Sciatic nerve (tissue), 2 donors: Measurements from ENCODE around the gene GMNC. TPM values are rescaled to one million over a fixed set of nuclear protein-coding genes. Genes with fewer than 3 reads are reported as not detected.

ENCODE experiments used
- ATAC-seq: fragments of 200-7000 bp; cut with Tn5 transposase; one replicate; pipeline ENCODE4 v1.9.1; 2020; ENCODE audit warnings: mild to moderate bottlenecking, moderate library complexity
- DNase-seq: peaks from one replicate; pipeline ENCODE4 v3.0.0-alpha.2; 2020; ENCODE audit warnings: low spot score
- intact Hi-C: fragments of 100-400 bp; cut with DNase I; formaldehyde crosslinking; loops from one replicate; pipeline ENCODE4 v1.14.2; 2022
- total RNA-seq: library from RNA; stranded (reverse); fragmentation: NEBNext Ultra II Directional; extraction: Animal tissue kit (Norgen Biotek cat#: 25700); gene quantifications from one replicate; pipeline ENCODE4 v1.2.1, GENCODE V29; 2021
- donor health status: DM: no; HTN: no; CAD: no.
- donor health status: DM: no; HTN: no; CAD: no.

Gene GMNC
- total RNA-seq, 1 donor from 2014 or later: not detected

GRCh38 chr3:190855151-190855550 lies 7.3 kb downstream of the GMNC start:
- DNase-seq (no peak), ATAC-seq (no peak)
- intact Hi-C loops: no loop called here

GRCh38 chr3:190854062-190854461 lies 8.4 kb downstream of the GMNC start:
- DNase-seq: no peak
- intact Hi-C loops: no loop called here
- no peak for ATAC-seq

- intact Hi-C loops: no loop called here
- ATAC-seq (no peak), DNase-seq (no peak)
These were observed 9.0 kb downstream of the GMNC start for GRCh38 chr3:190853464-190853863.

GRCh38 chr3:190849607-190850006 lies 12.9 kb downstream of the GMNC start:
- ATAC-seq (no peak), DNase-seq (no peak)
- intact Hi-C loops: no loop called here

GRCh38 chr3:190848870-190849269 lies 13.6 kb downstream of the GMNC start:
- intact Hi-C loops: no loop called here
- no peak for DNase-seq
- no peak for ATAC-seq

- no peak for ATAC-seq
- intact Hi-C loops: no loop called here
- no peak for DNase-seq
These were observed 15.1 kb downstream of the GMNC start for GRCh38 chr3:190847436-190847835.

GRCh38 chr3:190840146-190840545 lies 22.3 kb downstream of the GMNC start:
- no peak for ATAC-seq
- intact Hi-C loops: no loop called here

GRCh38 chr3:190831225-190831624 lies 31.3 kb downstream of the GMNC start:
- intact Hi-C loops: loop anchor here (5.0 kb wide), 1 partner anchor 1534 kb away; no protein-coding TSS in a partner anchor
- ATAC-seq (no peak), DNase-seq (no peak)

More at GRCh38 chr3:190840146-190840545, 22.3 kb downstream of the GMNC start:
- DNase-seq: no peak

- DNase-seq (no peak), ATAC-seq (no peak)
- intact Hi-C loops: loop anchor here (5.0 kb wide), 1 partner anchor 1533 kb away; no protein-coding TSS in a partner anchor
These were observed 32.5 kb downstream of the GMNC start for GRCh38 chr3:190830031-190830430.

- no peak for DNase-seq
- intact Hi-C loops: no loop called here
- ATAC-seq: peak; percentile 67
These were observed 36.5 kb downstream of the GMNC start for GRCh38 chr3:190826018-190826417.

- DNase-seq (no peak), ATAC-seq (no peak)
- intact Hi-C loops: no loop called here
These were observed 37.0 kb downstream of the GMNC start for GRCh38 chr3:190825386-190826016.

GRCh38 chr3:190811775-190812480 lies 50.6 kb downstream of the GMNC start:
- ATAC-seq: peak; percentile 74
- no peak for DNase-seq
- intact Hi-C loops: no loop called here

GRCh38 chr3:190810957-190811356 lies 51.5 kb downstream of the GMNC start:
- intact Hi-C loops: no loop called here
- DNase-seq (no peak), ATAC-seq (no peak)

- ATAC-seq: no peak
- intact Hi-C loops: loop anchor here (1.0 kb wide), 1 partner anchor 19 kb away; no protein-coding TSS in a partner anchor
These were observed 53.1 kb downstream of the GMNC start for GRCh38 chr3:190809351-190809750.

GRCh38 chr3:190807719-190808375 lies 54.6 kb downstream of the GMNC start:
- DNase-seq: no peak

More at GRCh38 chr3:190809351-190809750, 53.1 kb downstream of the GMNC start:
- DNase-seq: no peak

More at GRCh38 chr3:190807719-190808375, 54.6 kb downstream of the GMNC start:
- intact Hi-C loops: no loop called here
- no peak for ATAC-seq
